Measurements from ENCODE around the gene AUTS2. TPM values are rescaled to one million over a fixed set of nuclear protein-coding genes. Genes with fewer than 3 reads are reported as not detected.

Gene AUTS2
- polyA plus RNA-seq, 1 donor (not counting 4 experiments of a cell fraction or from before 2014, with no cell fraction given), result 4.7 TPM

GRCh38 chr7:70042533-70042932, 444.3 kb downstream of the AUTS2 start:
- Histone ChIP-seq H4K20me1 (ENCODE audit: control insufficient read depth, extremely low read depth, insufficient read depth, low read length) (no peaks in the 10 kb centered on the region), H3K36me3 (ENCODE audit: control insufficient read depth in 2 of 2, extremely low read depth in 1 of 2, insufficient read depth in 2 of 2, low read length in 2 of 2) (no peaks in the 10 kb centered on the region), H3K9ac (ENCODE audit: control insufficient read depth, extremely low read depth, insufficient read depth, low read length) (no peak overlapping the region), H3K27ac (ENCODE audit: control insufficient read depth, insufficient read depth, low read length) (no peak overlapping the region), H3K79me2 (ENCODE audit: control insufficient read depth, insufficient read depth, low read length) (no peaks in the 10 kb centered on the region), H2AFZ (ENCODE audit: control insufficient read depth, low read length) (no peak overlapping the region), H3K4me2 (ENCODE audit: control insufficient read depth, extremely low read depth, insufficient read depth, low read depth, low read length) (no peak overlapping the region), H3K9me3 (ENCODE audit: control insufficient read depth, low read depth, low read length) (no peaks in the 10 kb centered on the region), H3K4me1 (ENCODE audit: control insufficient read depth, extremely low read depth, insufficient read depth, low read length) (no peaks in the 10 kb centered on the region), H3K27me3 (ENCODE audit: control insufficient read depth, extremely low read depth, insufficient read depth, low read length) (no peaks in the 10 kb centered on the region), H3K4me3 (ENCODE audit: control insufficient read depth in 2 of 3, extremely low read depth in 1 of 3, insufficient read depth in 2 of 3, low read depth in 1 of 3, low read length in 3 of 3) (no peak overlapping the region), H3K9me1 (ENCODE audit: control insufficient read depth, extremely low read depth, insufficient read depth, low read length) (no peaks in the 10 kb centered on the region)
- TF ChIP-seq, protein P1, sequence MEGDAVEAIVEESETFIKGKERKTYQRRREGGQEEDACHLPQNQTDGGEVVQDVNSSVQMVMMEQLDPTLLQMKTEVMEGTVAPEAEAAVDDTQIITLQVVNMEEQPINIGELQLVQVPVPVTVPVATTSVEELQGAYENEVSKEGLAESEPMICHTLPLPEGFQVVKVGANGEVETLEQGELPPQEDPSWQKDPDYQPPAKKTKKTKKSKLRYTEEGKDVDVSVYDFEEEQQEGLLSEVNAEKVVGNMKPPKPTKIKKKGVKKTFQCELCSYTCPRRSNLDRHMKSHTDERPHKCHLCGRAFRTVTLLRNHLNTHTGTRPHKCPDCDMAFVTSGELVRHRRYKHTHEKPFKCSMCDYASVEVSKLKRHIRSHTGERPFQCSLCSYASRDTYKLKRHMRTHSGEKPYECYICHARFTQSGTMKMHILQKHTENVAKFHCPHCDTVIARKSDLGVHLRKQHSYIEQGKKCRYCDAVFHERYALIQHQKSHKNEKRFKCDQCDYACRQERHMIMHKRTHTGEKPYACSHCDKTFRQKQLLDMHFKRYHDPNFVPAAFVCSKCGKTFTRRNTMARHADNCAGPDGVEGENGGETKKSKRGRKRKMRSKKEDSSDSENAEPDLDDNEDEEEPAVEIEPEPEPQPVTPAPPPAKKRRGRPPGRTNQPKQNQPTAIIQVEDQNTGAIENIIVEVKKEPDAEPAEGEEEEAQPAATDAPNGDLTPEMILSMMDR (optimal IDR thresholded peaks at IDR 0.05 in 1 of 3, IDR thresholded peaks at IDR 0.05 in 1 of 3, conservative IDR thresholded peaks at IDR 0.05 in 1 of 3; ENCODE audit: extremely low read depth in 1 of 3, insufficient read depth in 2 of 3, low read length in 3 of 3), result peak in 1 of 3 experiments; percentile 11
- TF ChIP-seq EZH2 (IDR thresholded peaks at IDR 0.05; ENCODE audit: low read length), result no peak
- dilution Hi-C loops (cut with MboI; ENCODE audit: extremely low pct_ligation_motif_present, low sequenced_read_pairs), result no loop called here
- DNase-seq (ENCODE audit: low read depth, low spot score) (no peak), FAIRE-seq (no peak)

DNA sequence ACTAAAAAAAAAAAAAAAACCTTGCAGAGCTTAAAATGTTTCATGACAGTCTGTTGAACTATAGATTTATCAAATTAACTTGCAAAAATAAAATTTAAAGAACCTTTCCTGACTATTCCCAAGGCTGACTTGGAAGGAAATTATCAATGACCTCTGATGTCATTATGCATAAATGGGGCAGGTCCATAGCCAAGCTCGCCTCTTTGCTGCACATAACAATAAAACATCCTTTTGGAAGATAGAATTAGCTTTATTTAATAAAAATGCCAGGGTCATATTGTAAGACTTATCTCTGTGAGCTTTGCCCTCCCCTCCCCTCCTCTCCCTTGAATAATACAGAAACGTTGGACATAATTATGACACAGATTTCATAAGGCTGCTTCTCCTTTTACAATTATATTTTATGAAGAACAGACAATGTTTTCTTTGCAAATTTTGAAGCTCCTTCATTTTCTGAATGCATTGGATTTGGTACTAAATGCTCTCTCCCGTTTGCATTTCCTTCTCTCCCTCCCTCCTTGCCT, 444.8 kb downstream of the AUTS2 start:
- no peak for FAIRE-seq
- Histone ChIP-seq H3K9me3 (ENCODE audit: control insufficient read depth, low read depth, low read length) (no peaks in the 10 kb centered on the region), H3K36me3 (ENCODE audit: control insufficient read depth in 2 of 2, extremely low read depth in 1 of 2, insufficient read depth in 2 of 2, low read length in 2 of 2) (no peaks in the 10 kb centered on the region), H4K20me1 (ENCODE audit: control insufficient read depth, extremely low read depth, insufficient read depth, low read length) (no peaks in the 10 kb centered on the region), H3K79me2 (ENCODE audit: control insufficient read depth, insufficient read depth, low read length) (no peaks in the 10 kb centered on the region), H3K27me3 (ENCODE audit: control insufficient read depth, extremely low read depth, insufficient read depth, low read length) (no peaks in the 10 kb centered on the region), H3K9ac (ENCODE audit: control insufficient read depth, extremely low read depth, insufficient read depth, low read length) (no peak overlapping the region), H3K27ac (ENCODE audit: control insufficient read depth, insufficient read depth, low read length) (no peak overlapping the region), H3K4me1 (ENCODE audit: control insufficient read depth, extremely low read depth, insufficient read depth, low read length) (no peaks in the 10 kb centered on the region), H3K4me3 (ENCODE audit: control insufficient read depth in 2 of 3, extremely low read depth in 1 of 3, insufficient read depth in 2 of 3, low read depth in 1 of 3, low read length in 3 of 3) (no peak overlapping the region), H3K4me2 (ENCODE audit: control insufficient read depth, extremely low read depth, insufficient read depth, low read depth, low read length) (no peak overlapping the region), H3K9me1 (ENCODE audit: control insufficient read depth, extremely low read depth, insufficient read depth, low read length) (no peaks in the 10 kb centered on the region), H2AFZ (ENCODE audit: control insufficient read depth, low read length) (no peak overlapping the region)
- dilution Hi-C loops (cut with MboI; ENCODE audit: extremely low pct_ligation_motif_present, low sequenced_read_pairs), result no loop called here
- no peak for DNase-seq (ENCODE audit: low read depth, low spot score)
- no peak for TF ChIP-seq EZH2 (IDR thresholded peaks at IDR 0.05; ENCODE audit: low read length)
- TF ChIP-seq, protein P1 (optimal IDR thresholded peaks at IDR 0.05 in 1 of 3, IDR thresholded peaks at IDR 0.05 in 1 of 3, conservative IDR thresholded peaks at IDR 0.05 in 1 of 3; ENCODE audit: extremely low read depth in 1 of 3, insufficient read depth in 2 of 3, low read length in 3 of 3), result no peak
